Stimulated activated CD4-positive, alpha-beta T cell treated with anti-CD3 and anti-CD28 coated beads, TNF-alpha, amount 100 ng/mL, for 24 hours (primary cell): ENCODE data around the gene ADK.

Source experiments
- DNase-seq, 3 experiments: peaks; one replicate each; pipeline ENCODE4 v3.0.0-alpha.2; 2020; ENCODE audit warnings: low read depth in 3 of 3

Gene ADK

DNA sequence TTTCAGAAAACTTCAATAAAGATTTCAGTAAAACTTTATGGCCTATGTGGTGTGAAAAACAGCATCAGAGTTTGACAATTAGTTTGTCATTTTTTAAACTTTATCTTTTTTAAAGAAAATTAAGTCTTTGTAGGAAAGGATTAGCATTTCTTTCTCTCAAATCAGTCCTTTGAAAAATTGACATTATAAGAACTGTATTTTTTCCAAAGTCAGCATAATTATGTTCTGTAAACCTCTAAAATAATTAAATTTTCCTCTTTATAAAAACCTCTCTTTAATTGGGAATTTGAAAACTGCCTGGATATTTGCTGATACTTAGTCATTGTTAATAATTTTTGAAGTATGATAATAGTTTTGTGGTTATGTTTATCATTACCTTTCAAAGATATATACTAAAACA is 448.7 kb downstream of the ADK start:
- no peak for DNase-seq

GRCh38 chr10:74600170-74600569 is 449.1 kb downstream of the ADK start:
- DNase-seq = no peak

DNA sequence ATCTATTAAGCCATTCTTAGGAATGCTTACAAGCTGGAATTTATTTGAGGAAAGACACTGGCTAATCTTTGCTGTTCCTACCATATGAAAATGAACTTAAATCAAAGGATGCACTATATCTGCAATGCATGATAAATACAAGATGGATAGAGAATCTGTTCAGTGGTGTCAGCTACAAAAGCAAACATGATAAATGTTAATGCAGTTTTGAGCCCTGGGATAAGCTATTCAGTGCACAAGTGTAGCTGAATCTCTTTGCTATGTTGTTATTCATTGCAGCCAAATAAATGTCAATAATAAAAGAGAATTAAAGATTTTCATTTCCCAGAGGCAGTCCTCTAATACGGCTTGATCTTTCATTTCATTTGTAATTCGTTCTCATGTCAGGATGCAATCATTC is 451.6 kb downstream of the ADK start:
- DNase-seq = no peak

DNA sequence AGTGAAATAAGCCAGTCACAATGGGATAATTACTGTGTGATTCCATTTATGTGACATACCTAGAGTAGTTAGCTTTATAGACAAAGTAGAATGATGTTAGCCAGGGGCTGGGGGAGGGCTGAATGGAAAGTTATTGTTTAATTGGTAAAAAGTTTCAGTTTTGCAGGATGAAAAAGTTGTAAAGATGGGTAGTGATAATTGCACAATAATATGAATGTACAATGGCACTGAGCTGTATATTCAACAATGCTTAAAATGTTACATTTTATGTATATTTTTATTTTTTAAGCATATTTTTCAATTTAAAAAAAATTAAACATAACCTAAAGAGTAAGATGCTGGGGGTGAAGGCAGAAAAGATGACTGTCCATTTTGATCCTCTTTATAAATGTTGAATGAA is 459.3 kb downstream of the ADK start:
- DNase-seq = no peak

GRCh38 chr10:74612195-74612594 is 461.2 kb downstream of the ADK start:
- no peak for DNase-seq

DNA sequence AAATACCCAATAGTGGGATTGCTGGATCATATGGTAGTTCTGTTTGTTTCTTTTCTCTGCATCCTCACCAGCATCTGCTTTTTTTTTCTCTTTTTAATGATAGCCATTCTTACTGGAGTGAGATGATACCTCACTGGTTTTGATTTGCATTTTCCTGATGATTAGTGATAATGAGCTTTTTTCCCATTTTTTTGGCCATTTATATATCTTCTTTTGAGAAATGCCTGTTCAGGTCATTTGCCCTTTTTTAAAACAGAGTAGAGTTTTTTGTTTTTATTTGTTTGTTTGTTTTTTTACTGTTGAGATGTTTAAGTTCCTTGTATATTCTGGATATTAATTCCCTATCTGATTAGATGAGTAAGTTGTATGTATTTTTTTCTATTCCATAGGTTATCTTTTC is 469.6 kb downstream of the ADK start:
- DNase-seq = no peak

- DNase-seq = no peak
Measured at GRCh38 chr10:74623786-74624185, 472.8 kb downstream of the ADK start.

DNA sequence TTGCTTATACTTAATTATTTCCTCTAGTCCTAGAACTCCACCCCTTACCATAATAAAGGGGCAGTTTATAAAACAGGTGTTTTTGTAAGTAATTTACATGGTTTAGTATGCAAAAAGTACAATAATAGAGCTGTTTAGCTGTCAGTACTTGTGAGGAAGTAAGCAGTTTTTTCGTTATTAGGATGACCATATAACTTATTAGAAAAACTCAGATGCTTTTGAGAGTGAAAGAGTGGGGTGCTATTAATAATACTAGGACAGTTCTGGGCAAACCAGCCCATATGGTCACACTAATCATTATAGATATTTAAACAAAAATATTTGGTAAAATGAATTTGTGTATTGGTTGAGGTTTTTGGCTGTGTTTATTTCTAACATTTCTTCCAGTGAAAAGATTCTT is 473.5 kb downstream of the ADK start:
- no peak for DNase-seq

GRCh38 chr10:74628136-74628535 is 477.1 kb downstream of the ADK start:
- no peak for DNase-seq

DNA sequence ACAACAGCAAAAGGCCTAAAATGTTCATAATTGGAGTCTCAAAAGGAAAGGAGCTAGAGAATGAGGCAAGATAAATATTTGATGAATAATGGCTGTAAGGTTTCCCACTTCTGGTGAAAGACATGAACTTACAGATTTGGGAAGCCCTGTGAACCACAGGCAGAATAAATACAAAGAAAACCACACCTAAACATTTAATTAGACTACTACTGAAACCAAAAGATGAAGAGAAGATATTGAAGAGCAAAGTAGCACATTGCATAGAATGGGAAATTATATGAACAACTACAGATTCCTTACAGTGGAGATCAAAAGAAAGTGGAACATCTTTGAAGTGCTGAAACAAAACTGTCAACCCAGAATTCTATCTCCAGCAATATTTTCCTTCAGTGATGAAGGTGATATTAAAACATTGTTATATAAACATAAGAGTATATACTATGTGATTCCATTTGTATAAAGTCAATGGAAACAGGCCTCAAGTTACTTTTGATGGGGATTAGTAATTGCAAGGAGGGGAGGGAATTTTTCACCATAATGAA is 484.0 kb downstream of the ADK start:
- DNase-seq = no peak

DNA sequence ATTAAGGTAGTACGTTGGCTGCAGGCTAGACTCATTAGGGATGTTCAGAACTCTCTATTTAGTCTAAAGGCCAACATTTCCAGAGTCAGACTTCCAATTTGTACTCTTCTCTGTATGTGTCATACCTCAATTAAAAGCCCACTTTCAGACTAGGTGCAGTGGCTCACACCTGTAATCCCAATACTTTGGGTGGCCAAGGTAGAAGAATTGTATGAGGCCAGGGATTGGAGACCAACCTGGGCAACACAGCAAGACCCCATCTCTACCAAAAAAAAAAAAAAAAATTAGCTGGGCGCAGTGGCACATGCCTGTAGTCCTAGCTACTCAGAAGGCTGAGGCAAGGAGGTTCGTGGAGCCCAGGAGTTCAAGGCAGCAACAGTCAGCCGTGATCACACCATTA is 484.6 kb downstream of the ADK start:
- DNase-seq = no peak

DNA sequence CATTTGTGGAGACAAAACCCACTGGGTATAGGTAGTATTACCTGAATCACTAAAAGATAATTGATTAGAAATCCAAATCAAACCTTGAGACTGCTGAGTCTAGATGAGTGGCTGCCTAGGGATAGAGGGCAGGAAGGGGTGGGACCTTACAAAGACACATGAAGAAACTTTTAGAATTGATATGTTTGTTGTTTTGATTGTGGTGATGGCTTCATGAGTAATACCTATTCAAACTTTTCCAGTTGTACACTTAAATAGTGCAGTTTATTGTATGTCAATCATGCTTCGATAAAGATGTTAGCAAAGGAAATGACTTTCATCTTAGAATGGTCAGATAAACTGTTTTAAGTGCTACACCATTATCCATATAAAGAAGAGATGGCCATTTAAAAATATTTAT is 486.7 kb downstream of the ADK start:
- DNase-seq = no peak

DNA sequence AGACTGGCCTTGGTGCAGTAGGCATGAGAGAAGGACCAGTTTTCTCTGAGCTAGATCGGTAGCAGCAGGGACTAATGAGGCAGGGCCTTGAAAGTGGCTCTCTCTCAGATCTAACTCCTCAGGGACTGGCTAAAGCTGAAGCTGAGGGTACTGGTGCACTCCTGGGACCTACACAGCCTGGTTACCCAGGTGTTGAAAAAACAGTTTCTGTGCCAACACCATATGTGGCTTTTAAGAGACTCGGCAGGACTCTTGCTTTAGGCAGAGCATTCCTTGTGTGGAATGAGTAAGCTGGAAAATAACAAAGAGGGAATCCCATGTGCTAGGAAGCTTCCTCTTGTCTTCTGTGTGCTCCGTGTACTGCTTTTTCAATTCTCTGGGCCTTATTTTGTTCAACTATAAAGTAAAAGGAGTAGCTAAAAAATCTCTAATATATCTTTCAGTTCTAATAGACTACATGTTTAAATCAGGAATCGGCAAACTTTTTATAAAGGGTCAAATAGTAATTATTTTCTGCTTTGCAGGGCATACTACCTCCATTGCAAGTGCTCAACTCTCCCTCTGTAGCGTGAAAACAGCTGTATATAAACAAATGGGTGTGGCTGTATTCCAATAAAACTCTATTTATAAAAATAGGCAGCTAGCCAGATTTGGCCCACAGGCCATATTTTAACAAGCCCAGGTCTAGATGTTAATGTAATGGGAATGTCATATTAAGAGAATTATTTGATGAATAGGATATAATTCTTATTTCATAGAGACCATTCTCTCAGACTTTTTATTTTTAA is 489.3 kb downstream of the ADK start:
- DNase-seq = no peak

DNA sequence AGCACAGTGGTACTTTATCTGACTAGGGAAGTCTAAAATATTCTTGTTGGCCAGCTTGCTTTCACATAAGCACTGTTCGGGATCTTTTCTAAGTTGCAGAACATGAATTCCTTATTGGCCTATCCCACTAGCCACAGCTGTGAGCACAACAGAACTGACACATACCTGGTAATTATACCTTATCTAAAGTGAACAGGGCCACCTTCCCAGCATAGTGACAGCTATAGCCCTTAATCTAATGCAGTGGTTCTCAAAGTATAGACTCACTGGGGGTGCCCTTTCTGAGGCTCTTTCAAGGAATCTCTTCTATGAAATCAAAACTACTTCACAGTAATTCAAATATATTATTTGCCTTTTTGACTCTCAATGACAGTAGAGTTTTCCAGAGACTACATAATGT is 490.6 kb downstream of the ADK start:
- DNase-seq = no peak

GRCh38 chr10:74642901-74643595 is 492.0 kb downstream of the ADK start:
- no peak for DNase-seq

DNA sequence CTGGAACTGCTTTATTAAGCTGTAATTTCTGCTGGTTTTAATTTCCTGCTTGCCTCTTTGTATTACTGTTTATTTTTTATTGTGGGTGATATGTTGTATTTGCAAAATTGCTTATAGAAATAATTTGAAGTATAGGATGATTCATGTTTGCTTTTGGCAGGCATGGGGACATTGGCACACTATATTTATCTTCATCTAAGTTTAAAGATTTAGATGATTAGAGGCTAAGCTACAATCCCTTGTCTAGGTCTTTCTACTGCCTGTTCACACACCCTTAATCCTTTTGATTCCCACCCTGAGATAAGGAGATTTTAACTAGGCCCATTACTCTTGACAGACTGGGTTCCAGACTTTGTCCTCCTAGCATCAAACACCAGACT is 492.6 kb downstream of the ADK start:
- DNase-seq = no peak

DNA sequence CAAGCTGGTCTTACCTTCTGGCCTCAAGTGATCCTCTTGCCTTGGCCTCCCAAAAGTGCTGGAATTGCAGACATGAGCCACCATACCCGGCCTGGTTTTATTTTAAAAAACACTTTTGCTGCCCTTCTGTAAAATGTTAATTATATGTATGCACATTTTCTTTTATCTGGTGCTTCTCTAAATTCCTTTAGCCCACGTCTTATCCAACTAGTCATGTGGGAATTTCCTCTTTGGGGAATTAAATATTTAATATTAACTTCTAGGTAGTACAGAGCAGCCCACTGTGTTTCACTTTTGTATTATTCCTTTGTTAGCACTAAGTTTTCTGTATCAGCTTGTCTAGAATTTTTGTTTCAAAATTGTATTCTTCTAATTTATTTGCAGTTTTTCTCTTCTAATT is 493.7 kb downstream of the ADK start:
- DNase-seq = no peak

DNA sequence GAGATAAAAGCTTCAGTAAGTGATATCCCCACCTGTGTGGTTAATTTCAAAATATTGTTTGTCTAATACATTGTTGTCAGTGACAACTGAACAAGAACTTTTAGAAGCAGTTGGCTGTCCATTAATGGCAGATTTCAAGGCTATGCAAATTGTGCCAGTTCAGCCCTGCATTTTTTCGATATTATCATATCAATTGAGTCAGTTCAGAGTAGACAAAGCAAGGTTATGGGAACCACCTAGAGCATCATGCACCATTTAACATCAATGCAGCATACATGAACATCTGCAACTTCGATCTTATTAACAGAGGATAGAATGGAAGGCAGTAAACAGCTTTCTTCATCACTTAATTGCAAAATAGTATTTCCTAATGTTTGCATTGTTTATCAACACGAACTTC is 494.7 kb downstream of the ADK start:
- DNase-seq = no peak

GRCh38 chr10:74650613-74651012 is 499.6 kb downstream of the ADK start:
- DNase-seq = no peak

GRCh38 chr10:74651565-74651964 is 500.5 kb downstream of the ADK start:
- DNase-seq = no peak

DNA sequence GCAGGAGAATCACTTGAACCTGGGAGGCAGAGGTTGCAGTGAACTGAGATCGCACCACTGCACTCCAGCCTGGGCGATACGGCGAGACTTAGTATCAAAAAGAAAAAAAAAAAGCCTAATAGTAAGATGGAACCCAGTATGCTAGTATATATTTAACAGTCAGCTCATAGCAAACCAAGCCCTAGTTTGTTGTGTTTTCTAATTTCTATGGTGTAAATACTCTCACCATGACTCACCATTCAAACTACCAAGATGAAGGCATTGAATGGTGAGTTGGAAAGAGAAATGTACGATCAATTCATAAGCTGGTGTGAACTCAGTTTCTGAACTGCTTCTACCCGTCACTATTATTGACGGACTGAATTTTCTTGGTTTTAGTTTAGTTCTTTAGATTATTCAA is 501.6 kb downstream of the ADK start:
- DNase-seq = no peak

GRCh38 chr10:74658511-74658910 is 507.5 kb downstream of the ADK start:
- no peak for DNase-seq

DNA sequence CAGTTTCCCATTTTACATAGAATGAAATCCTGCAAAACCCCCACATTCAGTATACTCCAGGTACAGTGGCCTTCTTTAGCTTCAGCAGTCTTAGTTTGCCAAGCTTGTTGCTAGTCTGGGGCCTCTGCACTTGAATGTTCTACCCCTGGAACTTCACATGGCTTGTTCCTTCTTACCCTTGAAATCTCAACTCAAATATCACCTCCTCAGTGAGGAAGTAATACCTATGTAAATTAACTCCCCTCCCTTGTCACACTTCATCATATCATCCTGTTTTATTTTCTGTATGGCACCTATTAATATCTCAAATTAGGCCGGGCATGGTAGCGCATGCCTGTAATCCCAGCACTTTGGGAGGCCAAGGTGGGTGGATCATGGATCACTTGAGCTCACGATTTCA is 511.6 kb downstream of the ADK start:
- DNase-seq = no peak
